Body of pancreas (tissue), 4 donors: ENCODE results near the gene SMG7. TPM values are rescaled to one million over a fixed set of nuclear protein-coding genes. Genes with fewer than 3 reads are reported as not detected.
A peak's percentile ranks its signal among the peaks of the same experiment; 100 is the strongest.

Experiments
- ATAC-seq: fragments of 150-250 bp; one replicate; pipeline ENCODE4 v1.9.1; 2016
- DNase-seq, 4 donors: peaks; one replicate each; pipeline ENCODE4 v3.0.0-alpha.2; 2019
- H3K27ac ChIP-seq, 4 donors: fragments of 200-600 bp; sonication (generic); 1 replicate in 3 of 4; 2 replicates in 1 of 4; pipeline versions ENCODE4 v1.5.1 to v1.6.1; 2016 to 2019; ENCODE audit warnings: mild to moderate bottlenecking in 1 of 4, mixed read lengths in 1 of 4, moderate library complexity in 1 of 4
- H3K27me3 ChIP-seq, 2 donors: fragments of 200-600 bp; sonication (generic); one replicate each; pipeline ENCODE4 v1.6.0; 2016; ENCODE audit warnings: mild to moderate bottlenecking in 1 of 2
- H3K36me3 ChIP-seq, 2 donors: fragments of 200-600 bp; sonication (generic); replicated peaks in 1 of 2; 2 replicates each; pipeline ENCODE4 v1.5.1; 2016; ENCODE audit warnings: low read depth in 2 of 2; ENCODE audit not compliant: insufficient read depth in 1 of 2
- H3K4me1 ChIP-seq: fragments of 200-600 bp; sonication (generic); one replicate; pipeline ENCODE4 v1.6.0; 2016
- H3K4me3 ChIP-seq, 2 donors: fragments of 200-600 bp; sonication (generic); 1 replicate in 1 of 2; 2 replicates in 1 of 2; pipeline ENCODE4 v1.5.1; 2016 to 2019
- H3K9me3 ChIP-seq, 3 donors: fragments of 200-600 bp; sonication (generic); 1 replicate in 2 of 3; 2 replicates in 1 of 3; pipeline ENCODE4 v1.5.1; 2016
- POLR2A ChIP-seq, 3 donors: fragments of 450-650 bp; IDR thresholded peaks; one replicate each; pipeline ENCODE4 v1.6.1; 2016; ENCODE audit warnings: antibody characterized with exemption in 3 of 3, mild to moderate bottlenecking in 2 of 3
- WGBS, 2 donors: methylation state at CpG; one replicate each; pipeline ENCODE4 v1.1.5; 2017; 5-methylcytosine and 5-hydroxymethylcytosine counted together
- intact Hi-C: fragments of 100-400 bp; cut with DNase I; formaldehyde crosslinking; loops from one replicate; pipeline ENCODE4 v1.15.1; 2023
- total RNA-seq, 2 donors: library from RNA; depleted of rRNA; stranded (reverse); fragments of >200 nt; gene quantifications; one replicate each; pipeline ENCODE4 v1.1.0, GENCODE V29; 2016
- TF ChIP-seq, protein P1 (sequence below), 7 experiments: fragments of 450-650 bp in 4 of 7; fragments of 200-600 bp in 3 of 7; sonication (generic) in 3 of 7; IDR thresholded peaks; one replicate each; pipeline ENCODE4 v1.5.1; 2016 to 2019; ENCODE audit warnings: antibody characterized with exemption in 7 of 7

SMG7 gene
- total RNA-seq, 2 donors from 2014 or later, result 22.4 to 34.2 TPM

DNA sequence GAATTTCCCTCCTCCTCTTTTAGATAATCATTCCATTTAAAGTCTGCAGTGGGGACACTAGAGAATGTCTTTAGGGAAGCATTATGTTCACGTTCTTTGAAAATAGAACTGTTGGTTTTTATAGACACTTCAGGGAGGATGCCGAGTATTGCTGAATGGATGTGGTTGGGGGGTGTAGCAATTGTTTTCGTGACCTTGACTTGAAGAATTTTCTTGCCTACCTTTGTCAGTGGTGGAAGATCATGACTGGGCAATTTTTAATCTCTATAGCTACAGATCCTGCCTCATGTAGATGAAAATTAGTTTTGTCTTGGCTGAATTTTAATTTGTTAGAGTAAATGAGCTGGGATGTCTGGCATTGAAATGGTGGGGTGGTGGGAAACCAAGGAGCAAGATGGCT is 3.8 kb downstream of the SMG7 start:
- DNase-seq (no peak), ATAC-seq (no peak)
- Histone ChIP-seq H3K4me3 (no peak overlapping the region), H3K4me1 (peaks cover 47% of the 10 kb centered on the region), H3K36me3 (no peaks in the 10 kb centered on the region), H3K9me3 (no peaks in the 10 kb centered on the region), H3K27me3 (no peaks in the 10 kb centered on the region), H3K27ac (no peak overlapping the region)
- no peak for TF ChIP-seq POLR2A (IDR thresholded peaks at IDR 0.05)
- TF ChIP-seq, protein P1, sequence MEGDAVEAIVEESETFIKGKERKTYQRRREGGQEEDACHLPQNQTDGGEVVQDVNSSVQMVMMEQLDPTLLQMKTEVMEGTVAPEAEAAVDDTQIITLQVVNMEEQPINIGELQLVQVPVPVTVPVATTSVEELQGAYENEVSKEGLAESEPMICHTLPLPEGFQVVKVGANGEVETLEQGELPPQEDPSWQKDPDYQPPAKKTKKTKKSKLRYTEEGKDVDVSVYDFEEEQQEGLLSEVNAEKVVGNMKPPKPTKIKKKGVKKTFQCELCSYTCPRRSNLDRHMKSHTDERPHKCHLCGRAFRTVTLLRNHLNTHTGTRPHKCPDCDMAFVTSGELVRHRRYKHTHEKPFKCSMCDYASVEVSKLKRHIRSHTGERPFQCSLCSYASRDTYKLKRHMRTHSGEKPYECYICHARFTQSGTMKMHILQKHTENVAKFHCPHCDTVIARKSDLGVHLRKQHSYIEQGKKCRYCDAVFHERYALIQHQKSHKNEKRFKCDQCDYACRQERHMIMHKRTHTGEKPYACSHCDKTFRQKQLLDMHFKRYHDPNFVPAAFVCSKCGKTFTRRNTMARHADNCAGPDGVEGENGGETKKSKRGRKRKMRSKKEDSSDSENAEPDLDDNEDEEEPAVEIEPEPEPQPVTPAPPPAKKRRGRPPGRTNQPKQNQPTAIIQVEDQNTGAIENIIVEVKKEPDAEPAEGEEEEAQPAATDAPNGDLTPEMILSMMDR (IDR thresholded peaks at IDR 0.05), result no peak
- 32 to 61% methylated on average over 3 of the region's 3 CpGs for WGBS, 2 donors
- intact Hi-C loops, result no loop called here

DNA sequence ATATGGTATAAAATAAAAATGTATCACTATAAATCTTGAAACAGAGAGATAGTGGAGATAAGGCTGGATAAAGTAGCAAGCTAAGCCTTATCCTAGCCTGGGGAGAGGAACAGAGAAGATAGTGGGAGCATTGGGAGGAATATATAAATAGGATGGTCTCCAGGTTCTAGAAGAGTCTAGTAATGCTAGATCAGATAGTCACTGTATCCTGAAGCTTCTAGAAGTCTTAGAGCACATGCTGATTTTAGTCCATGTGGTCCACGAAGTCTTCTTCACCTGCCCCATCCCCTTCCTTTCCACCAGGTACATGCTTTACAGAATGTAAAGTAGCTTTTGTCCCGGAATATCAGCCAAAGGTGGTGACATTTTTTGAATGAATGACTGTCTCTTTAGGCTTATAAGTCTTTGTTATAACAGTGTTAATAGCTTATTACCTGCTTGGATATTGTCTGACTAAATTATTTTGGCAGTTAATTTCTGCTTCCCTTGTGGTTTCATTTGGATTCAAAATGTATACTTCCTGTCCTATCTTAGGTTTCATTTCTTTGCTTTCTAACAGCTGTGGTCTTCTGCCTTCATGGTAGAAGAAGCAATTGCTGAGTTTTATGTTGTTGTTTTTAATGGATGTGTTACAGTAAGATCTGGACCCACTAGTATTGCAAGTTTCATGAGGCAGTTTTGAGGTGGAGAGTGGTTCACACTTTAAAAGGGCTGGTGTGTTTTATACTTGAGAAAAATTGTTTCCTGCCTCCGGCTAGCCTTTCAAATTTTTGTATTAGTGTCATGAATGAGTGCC is 5.9 kb downstream of the SMG7 start:
- TF ChIP-seq POLR2A (IDR thresholded peaks at IDR 0.05), result no peak
- TF ChIP-seq, protein P1 (IDR thresholded peaks at IDR 0.05), result no peak
- no peak for ATAC-seq
- Histone ChIP-seq H3K27me3 (no peaks in the 10 kb centered on the region), H3K4me3 (no peak overlapping the region), H3K27ac (no peak overlapping the region), H3K36me3 (no peaks in the 10 kb centered on the region), H3K4me1 (peaks cover 52% of the 10 kb centered on the region), H3K9me3 (no peaks in the 10 kb centered on the region)
- DNase-seq, result no peak
- 76 to 83% methylated on average over 3 of the region's 3 CpGs for WGBS, 2 donors
- intact Hi-C loops, result no loop called here

DNA sequence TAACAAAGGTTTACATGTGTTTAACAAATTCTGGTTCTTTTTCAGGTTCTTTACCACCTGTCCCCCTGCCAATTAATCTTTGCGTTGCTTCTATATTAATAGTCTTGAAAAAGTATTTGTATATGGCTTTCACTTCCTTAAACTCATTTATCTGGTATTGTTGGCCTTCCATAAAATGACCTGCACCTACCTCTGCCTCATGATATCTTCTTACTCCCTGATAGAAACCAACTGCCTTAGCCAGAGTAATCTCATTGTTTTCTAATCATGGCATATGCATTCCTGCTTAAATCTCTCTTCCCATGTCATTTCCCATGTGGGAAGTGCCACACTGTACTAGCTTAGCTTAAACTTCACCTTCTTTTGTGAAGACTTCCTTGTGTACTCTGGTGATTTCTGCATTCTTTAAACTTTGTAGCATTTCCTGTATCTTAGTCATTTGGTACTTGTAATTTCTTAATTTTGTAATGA is 8.7 kb downstream of the SMG7 start:
- Histone ChIP-seq H3K4me1 (peaks cover 32% of the 10 kb centered on the region), H3K4me3 (no peak overlapping the region), H3K27me3 (no peaks in the 10 kb centered on the region), H3K36me3 (no peaks in the 10 kb centered on the region), H3K9me3 (no peaks in the 10 kb centered on the region), H3K27ac (no peak overlapping the region)
- TF ChIP-seq, protein P1 (IDR thresholded peaks at IDR 0.05), result no peak
- no peak for DNase-seq
- WGBS, 2 donors, result 69 to 78% methylated on average over 1 of the region's 1 CpG
- no peak for ATAC-seq
- intact Hi-C loops, result no loop called here

DNA sequence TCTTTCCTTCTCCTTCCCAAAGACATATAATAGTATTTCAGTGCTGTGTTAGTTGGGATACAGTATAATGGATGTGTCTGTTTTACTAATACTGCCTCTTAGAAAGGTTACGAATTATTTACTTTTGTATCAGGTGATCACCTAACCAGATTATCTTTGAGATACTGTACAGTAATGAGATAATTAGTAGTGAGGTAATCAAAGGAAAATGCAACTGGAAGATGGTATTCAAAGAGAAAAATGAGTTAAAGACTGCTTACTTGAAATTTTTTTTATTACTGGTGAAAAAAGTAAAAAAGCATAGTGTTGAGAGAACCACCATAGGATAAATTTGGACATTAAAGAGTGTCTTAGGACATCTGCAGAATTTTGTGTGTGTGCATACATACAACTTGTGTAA is 10.9 kb downstream of the SMG7 start:
- H3K27me3 ChIP-seq, result no peaks in the 10 kb centered on the region
- WGBS, 2 donors, result 30 to 43% methylated on average over 1 of the region's 1 CpG
- H3K4me3 ChIP-seq, result no peak overlapping the region
- H3K9me3 ChIP-seq, result no peaks in the 10 kb centered on the region
- ATAC-seq, result no peak
- H3K36me3 ChIP-seq, result no peaks in the 10 kb centered on the region
- DNase-seq, result no peak
- TF ChIP-seq, protein P1 (IDR thresholded peaks at IDR 0.05), result no peak
- no peak for TF ChIP-seq POLR2A (IDR thresholded peaks at IDR 0.05)
- H3K27ac ChIP-seq, result no peak overlapping the region
- intact Hi-C loops, result no loop called here
- peaks cover 28% of the 10 kb centered on the region for H3K4me1 ChIP-seq

DNA sequence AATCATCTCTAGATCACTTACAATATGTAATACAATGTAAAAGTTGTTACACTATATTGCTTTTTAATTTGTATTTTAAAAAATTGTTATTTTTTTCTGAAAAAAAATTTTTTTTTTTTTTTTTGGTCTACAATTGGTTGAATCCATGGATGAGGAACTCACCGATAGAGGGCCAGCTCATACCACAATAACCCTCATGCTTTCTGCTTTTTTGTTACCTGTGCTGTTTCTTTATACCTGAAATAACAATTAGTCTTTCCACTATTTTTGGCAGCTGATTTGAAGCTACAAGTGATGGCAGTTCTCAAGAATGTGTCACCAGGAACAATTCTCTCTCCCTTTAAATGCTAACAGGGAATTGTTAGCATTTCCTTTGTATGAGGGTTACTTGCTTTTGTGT is 12.0 kb downstream of the SMG7 start:
- Histone ChIP-seq H3K27ac (no peak overlapping the region), H3K9me3 (no peaks in the 10 kb centered on the region), H3K4me1 (peaks cover 18% of the 10 kb centered on the region), H3K4me3 (no peak overlapping the region), H3K27me3 (no peaks in the 10 kb centered on the region), H3K36me3 (no peaks in the 10 kb centered on the region)
- intact Hi-C loops, result no loop called here
- 81 to 90% methylated on average over 1 of the region's 1 CpG for WGBS, 2 donors
- no peak for TF ChIP-seq POLR2A (IDR thresholded peaks at IDR 0.05)
- TF ChIP-seq, protein P1 (IDR thresholded peaks at IDR 0.05), result peak in 2 of 7 experiments; percentile 8 to 12
- DNase-seq (no peak), ATAC-seq (no peak)
